HG02840 (cell line): Measurements from ENCODE around the gene UXS1.

ENCODE experiments used
- ATAC-seq: cut with Tn5 transposase; IDR thresholded peaks from one replicate; pipeline ENCODE4 v1.9.1; 2021; ENCODE audit warnings: mild to moderate bottlenecking, moderate library complexity, moderate number of reproducible peaks; ENCODE audit not compliant: unreplicated experiment, low FRiP score

The UXS1 gene

GRCh38 chr2:106114166-106114565 is 79.9 kb downstream of the UXS1 start:
- no peak for ATAC-seq

- no peak for ATAC-seq
Measured at GRCh38 chr2:106113361-106113966, 80.6 kb downstream of the UXS1 start.

DNA sequence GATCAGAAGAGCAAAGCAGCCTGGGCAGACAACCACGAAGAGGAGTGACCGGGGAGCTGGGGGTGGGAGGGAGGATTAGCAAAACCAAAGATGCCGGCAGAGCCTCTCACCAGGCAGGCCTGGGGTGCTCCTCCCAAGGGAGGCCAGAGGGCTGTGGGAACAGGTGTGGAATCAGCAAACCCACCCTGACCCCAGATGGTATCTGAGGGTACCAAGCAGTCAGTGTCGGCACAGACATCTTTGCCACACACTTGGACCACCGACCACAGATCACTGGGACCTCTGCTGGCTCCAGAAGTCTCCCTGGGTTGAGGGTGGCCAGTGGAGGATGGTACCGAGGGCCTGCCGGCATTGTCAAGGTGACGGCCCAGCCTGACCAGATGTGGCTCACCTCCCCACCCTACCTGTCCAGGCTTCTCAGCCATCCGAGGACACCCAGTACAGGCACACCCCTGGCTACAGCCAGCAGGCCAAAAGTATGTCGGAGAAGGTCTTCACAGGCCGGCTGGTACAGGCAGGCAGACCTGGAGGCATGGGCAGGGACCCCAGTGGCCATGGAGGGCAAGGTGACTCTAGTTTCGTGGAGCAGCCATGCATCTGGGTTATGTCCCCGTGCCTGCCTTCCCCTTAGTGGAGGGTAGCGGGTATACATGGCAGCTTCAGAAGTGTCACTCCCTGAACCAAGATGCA is 82.1 kb downstream of the UXS1 start:
- no peak for ATAC-seq

DNA sequence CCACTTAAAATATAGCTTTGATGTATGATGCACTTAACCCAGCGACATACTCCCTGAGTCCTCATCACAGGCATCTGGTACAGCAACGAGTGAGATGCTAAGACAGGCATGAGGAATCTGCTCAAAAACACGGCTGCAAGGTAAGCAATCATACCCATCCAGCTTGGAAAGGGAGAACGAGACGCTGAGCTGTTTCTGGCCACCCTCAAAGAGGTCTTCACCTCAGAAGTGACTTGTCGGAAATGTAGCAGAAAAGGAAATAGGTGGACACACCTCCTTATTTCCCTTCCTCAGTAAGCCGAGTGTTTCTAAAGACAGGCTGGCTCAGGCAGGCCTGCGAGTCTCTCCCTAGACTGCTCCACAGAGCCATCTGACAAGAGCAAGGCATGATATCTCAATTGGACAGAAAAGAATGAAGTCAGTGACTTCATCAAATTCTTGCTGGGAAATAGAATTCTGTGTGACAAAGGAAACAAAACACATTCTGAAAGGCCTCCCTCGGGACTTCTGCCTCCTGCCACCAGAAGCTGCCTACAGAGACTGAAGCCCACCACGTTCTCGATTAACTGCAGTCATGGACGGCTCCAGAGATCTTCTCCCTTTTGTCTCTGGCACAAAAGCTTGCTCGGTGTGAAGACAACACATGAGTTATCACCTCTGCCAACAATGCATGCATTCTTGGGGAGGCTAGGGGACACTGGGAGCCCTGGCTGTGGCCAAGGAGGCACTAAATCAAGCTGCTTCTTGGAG is 84.3 kb downstream of the UXS1 start:
- no peak for ATAC-seq

DNA sequence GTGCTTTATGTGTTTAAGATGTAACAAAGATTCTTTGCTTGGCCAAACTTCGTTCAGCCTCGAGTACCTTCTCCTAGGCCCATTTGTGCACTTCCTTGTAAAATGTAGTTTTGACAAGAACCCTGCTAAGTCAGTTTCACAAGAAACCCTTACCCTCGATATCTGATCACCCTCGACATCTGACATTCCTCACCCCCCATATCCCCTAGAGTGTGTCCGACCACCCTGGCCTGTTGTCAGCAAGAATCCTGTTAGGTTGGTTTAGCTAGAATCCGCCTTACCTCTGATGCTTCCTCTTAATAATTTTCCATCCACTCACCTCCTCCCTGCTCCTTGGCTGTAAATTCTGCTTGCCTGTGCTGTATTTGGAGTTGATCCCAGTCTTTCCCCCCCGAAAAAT is 85.3 kb downstream of the UXS1 start:
- no peak for ATAC-seq

- ATAC-seq = no peak
Measured at GRCh38 chr2:106108351-106108750, 85.8 kb downstream of the UXS1 start.

DNA sequence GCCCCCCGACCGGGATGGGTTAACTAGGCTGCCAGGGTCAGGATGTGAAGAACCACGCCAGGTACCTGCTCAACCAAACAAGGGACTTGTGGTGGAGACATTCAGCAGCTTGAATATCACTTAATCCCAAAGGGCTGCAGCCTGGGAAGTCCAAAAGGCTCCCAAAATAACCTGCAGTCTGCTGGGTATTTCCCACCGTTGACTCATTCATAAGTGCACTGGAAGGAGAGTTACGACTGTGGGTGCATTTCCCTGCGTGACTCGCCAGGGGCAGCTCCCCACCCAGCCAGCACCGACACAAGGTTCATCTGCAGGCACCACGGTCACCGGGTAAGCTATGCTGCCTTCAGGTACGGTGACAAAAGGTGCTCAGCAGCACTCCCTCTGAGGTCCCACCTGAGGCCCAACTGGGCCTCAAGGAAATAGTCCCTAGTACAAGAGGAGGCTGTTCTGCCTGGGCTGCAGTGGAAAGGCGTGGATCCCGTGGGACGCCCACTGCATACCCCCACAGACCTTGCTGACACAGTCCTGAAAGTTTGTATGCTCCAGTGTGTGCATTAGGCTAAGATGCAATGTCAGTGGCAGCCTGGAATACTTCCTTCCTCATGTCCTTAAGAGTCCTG is 86.5 kb downstream of the UXS1 start:
- peak; percentile 63 for ATAC-seq

DNA sequence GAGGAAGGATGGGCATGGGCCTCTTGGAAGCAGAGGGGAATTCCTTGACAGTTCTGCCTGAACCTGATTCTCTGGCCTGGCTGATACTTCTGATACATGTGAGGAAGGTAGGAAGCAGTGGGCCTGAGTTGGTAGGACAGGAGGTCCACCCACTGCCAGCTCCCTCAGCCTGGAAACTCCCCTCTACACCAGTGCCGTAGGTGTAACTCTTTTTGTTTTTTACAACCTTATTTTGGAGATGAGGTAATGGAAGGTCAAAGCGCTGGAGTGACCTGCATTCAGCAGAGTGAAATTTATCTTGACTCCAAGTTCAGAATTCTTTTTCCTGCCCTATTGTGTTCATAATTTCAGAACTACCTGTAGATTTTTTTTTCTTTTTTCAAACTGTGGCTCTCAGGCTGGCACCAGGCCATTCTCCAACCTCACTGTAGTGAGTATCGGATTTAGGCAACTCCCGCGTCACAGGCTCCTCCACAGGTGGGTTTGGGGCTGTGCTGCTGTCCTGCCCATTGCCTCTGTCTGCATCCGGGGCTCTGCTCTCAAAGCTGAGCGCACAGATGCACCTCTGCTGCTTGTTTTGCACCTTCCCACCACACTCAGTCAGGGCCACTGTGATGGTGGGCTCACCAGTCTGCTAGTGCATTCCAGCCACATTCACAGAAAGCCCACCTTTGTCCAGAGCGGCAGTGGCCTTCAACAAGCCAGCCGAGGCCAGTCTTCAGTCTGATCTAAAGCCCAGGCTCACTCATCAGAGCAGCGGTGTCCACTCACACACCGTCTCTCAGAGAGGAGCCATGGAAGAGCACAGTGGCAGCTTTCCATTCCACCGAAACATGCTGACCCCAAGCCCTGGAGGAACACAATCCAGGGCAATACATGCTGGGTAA is 87.2 kb downstream of the UXS1 start:
- no peak for ATAC-seq

DNA sequence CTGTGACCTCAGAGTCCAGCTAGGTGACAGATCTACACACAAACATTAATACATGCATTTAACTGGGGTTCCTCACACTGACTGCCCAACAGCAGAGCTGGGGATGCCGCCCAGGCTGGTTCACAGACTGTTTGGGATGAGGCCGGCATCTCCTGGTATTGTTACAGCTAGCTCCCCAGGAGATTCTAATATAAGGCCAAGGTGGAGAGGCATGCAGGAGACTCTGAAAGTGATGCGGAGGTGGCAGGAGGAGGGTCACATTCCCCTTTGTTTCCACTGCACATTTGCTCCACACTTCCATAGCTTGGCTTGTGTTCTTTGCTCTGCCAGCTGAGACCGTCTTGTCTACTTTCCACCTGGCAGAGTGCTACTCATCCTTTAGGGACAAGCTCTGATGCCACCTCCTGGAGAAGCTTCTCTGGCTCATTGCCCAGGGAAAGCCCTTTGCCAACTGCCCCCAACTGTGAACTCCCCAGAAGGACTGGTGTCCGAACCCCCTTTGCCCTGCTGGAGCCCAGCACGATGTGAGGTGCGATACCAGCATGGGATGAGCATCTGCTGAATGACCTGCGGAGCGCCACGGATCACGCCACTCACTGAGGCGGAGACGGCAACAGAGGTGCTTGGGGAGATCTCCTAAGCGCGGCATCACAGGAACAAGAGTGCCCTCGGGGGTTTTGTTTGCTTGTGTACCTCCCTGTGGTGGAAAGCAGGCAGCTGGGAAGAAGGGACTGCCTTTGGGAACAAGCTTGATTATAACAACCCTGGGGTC is 88.8 kb downstream of the UXS1 start:
- no peak for ATAC-seq

GRCh38 chr2:106104332-106105062 is 89.6 kb downstream of the UXS1 start:
- ATAC-seq = no peak

- ATAC-seq = no peak
Measured at GRCh38 chr2:106099691-106100090, 94.4 kb downstream of the UXS1 start.

GRCh38 chr2:106098664-106099063 is 95.4 kb downstream of the UXS1 start:
- no peak for ATAC-seq

DNA sequence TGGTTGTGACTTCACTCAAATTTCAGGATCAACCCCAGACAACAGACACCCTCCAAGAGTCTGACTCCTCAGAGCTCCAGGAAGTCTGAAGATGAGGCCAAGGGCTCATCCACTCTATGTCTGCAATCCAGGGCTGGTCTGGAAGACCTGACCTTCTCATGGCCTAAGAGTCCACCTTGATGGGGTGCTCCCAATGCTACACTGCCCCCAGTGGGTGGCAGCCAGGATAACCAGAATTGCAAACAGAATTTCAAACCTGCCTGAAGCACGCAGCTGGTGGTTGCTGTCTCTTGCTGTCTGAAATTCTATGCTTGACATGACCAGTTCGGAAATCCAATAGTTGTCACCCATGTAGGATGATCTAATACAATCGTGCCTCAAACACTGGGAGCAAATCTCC is 96.0 kb downstream of the UXS1 start:
- ATAC-seq = no peak

- no peak for ATAC-seq
Measured at GRCh38 chr2:106097038-106098000, 96.8 kb downstream of the UXS1 start.

DNA sequence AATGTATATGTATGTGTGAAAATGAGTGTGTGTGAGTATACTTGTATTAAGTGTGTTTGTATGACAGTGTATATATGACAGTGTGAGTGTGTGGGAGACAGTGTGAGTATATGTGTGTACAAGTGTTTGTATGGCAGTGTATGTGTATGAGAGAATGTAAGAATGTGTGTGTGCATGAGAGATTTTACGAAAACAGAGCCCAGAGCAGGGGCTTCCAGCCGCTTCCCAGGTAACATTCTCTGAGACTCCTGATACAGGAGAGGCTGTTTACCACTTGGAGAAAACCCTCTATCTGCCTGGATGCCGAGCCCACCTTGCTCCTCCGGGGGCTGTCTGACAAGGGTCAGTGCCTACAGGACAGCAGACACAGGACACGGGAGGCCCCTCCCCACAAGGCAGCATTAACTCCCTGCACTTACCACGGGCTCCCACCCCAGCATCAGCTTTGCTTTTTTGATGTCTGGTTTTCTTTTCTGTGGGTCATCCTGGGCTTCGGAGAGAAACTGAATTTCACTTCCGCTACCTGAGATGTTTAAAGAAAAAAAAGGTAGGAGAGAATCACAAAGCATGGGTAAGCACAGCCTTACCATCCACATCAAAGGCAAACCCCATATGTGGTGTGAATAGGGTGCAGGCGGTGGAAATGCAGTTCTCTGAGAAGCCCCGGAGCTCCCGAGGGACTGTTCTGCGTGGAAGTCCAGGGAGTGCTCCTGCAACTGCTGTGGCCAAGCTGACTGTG is 97.6 kb downstream of the UXS1 start:
- no peak for ATAC-seq

- ATAC-seq = no peak
Measured at GRCh38 chr2:106095478-106096298, 98.4 kb downstream of the UXS1 start.
